HG03520 (cell line): ENCODE results near the gene ZNF608.

ENCODE experiments used
- ATAC-seq: cut with Tn5 transposase; IDR thresholded peaks from one replicate; pipeline ENCODE4 v1.9.1; 2021; ENCODE audit warnings: mild to moderate bottlenecking, moderate library complexity; ENCODE audit not compliant: unreplicated experiment

Gene ZNF608

DNA sequence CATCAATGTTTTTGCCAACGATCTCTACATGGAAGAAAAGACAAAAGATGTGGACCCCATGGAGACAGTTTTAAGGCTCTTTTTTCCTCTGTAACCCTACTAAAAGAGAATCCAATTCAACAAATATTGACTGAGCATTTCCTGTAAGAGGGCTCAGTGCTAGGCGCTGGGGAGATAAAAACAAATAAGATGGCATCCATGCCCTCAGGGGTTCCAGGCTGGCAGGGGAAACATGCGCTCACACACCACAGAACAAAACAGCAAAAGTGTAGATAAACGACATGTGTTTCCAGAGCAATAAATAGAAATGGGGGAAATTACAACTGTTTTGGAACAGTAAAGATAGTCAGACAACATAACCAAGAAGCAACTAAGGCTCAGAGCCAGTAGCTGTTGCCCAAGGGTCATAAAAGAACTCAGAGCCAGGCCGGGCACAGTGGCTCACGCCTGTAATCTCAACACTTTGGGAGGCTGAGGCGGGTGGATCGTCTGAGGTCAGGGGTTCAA lies 25.2 kb downstream of the ZNF608 start:
- no peak for ATAC-seq

DNA sequence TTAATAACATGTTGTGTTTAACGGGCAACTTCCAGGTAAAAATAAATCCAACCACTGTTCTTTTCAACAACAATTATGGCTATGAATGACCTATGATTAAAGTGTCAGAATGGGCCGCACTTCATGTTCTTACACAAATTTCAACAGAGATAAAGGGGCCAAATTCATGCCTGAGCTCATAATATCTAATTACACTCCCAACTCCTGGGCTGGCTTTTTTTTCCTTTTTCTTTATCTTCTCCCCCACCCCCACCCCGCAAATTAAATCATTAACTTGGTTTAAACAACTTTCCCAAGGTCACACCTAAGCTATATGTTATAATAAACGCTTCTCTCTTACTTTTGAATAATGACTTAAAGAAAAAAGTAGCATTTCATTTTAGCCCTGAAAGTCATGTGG lies 25.8 kb downstream of the ZNF608 start:
- ATAC-seq = no peak

DNA sequence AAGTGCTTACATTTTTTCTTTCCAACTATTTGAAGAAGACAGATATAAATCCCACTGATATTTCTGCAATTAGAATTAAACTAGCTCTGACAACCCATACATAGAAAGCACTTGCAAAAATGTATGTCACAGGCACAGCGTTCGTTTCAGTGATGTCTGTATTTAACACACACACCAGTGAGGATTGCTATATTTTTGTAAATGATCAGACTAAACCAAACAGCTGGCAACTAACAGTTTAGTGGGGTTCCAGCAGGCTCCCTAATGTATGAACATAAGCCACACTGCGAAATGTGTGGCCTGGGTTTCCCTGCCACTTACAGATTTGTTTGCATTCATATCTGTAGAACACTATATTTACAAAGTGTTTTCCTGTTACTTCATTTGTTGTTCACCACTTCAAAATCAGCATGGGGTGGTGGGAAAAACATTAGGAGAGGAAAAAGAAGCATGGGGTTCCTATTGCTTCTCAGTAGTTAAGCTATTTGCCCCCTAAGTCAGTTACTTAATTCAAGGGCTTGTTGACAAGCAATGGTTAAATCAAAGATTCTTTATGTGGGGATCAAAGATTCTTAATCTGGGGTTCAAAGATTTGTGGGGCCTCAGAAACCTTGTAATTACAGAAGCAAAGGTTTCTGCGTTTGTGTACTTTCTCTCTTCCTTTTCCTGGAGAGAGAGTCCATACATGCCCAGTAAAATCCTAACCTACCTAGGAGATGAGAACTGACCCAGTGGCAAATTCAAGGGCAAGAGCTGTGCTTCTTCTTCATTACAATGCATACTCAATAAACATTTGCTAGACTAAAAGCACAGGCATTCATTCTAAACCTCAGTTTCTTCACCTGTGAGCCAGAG lies 27.1 kb downstream of the ZNF608 start:
- no peak for ATAC-seq

DNA sequence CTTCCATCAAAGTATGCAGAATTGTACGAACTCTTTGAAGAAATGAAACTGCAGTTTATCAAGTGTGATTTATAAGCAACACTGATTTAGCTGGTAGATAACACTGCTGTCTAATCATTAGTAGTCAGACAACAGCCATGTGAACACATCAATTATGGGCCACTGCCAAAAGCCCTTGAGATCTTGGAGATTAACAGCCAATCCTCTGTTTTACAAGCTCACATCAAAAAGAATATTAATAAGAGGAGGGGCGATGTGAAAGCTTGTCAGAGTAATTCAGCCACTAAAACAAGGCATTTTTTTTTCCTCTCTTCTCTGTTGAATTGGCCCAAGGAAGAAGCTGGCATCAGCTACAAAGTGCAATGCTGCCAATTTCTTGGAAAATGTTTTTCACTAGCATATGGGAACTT lies 28.1 kb downstream of the ZNF608 start:
- ATAC-seq = no peak

DNA sequence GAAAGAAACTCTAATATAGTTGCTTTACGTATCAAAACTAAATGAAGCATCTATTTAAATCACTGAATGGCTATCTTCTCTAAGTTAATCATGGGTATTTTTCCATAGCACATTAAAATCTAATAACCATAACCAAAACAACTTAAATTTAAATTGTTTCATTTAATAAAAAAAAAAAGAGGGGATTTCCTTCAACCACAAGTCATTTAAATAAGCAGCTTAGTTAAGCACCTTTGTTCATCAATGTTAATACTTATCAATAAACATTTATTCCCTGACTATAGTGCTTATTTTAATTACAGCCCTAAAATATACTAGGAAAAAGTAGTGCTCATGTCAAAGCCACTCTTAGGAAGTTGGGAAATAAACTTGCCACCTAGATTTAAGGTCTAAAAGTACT lies 30.3 kb downstream of the ZNF608 start:
- ATAC-seq = no peak

DNA sequence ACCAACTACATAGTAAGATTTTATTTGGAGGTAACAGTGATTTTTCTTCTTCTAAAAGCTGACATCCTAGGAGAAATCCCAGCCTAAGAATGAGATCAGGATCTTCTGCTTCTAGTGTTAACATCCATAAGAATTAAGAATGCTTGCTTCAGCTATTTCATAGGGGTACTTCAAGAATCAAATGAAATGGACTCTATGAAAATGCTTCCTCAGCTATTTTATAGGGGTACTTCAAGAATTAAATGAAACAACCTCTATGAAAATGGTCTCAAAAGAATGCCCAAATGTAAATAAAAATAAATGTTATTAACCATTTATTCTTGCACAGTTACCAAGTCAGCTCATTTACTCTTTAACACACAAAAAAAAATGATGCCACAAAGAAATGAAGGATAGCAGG lies 31.5 kb downstream of the ZNF608 start:
- no peak for ATAC-seq

DNA sequence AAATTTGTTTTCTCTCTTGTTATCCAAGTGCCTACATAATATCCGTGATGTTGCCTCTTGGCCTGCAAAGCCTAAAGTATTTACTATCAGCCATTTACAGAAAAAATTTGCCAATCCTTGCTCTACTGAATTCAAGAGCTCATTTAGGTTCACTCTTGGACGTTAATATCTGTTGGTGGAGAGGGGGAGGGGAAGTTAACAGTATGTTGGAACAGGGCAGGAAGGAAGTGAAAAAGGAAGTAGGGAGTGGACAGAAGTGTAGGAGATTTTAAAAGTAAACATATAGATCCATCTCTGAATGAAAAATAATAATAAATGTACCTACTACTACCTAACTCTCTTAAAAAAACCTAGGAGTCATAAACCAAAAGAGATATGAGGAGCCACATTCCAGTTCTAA lies 32.8 kb downstream of the ZNF608 start:
- ATAC-seq = no peak

DNA sequence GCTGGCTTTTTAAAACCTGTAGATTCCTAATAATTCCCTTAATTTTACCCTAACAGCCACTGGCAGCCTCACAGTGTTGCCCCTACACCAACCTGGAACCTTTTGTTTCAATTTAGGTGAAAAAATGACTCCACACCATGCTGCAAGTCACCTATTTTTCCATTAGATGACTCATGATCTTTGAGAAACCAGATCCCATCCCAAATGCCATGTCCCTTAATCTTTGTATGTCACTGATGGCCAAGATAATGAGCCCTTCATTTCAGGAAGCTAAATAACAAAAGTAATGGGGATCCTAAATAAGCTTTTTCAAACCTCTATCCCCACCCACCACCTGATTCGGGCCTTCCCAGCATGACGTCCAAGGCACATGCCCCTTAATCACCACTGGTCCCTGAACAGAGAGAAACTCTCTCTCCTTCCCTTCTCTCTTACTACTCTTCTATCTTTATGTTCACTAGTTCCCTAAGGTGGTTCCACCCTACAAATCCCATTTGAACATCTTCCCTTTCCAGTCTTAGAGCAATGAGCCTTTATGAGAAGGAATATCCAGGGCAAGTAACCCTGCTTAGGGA lies 33.6 kb downstream of the ZNF608 start:
- no peak for ATAC-seq

DNA sequence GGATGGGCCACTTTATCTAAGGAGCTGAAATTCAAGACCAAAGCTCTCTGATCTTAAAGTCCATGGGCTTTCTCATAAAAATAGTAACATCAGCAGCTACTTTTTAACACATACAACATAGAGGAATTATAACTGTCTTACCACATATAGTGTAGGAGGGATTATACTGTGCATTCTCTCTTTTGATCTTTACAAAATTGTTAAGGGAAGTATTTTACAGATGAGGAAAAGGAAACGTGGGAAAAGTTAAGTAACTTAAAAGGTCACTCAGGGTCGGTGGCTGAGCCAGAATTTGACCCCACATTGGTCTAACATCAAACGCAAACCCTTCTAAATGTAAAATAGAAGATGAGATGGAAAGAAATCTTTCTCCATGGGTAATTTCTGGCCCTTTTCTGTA lies 38.4 kb downstream of the ZNF608 start:
- ATAC-seq = no peak

DNA sequence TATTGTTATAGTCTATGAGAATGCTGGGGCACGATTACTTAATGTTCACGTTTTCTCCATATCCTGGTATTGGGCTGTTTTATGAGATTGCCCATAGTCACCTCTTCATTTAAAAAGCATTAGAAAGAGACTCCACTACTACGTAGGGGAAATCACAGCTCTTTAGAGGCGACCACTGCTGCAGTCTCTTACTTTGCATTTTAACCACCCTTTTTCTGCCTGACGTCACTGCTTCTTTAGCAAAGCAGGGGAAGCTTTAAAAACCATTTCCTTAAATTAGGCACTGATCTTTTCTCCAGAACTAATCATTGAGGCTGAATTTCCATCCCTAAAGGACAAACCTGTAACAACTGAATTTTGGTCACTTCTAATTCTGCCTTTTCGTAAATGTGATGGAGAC lies 38.9 kb downstream of the ZNF608 start:
- ATAC-seq = no peak

DNA sequence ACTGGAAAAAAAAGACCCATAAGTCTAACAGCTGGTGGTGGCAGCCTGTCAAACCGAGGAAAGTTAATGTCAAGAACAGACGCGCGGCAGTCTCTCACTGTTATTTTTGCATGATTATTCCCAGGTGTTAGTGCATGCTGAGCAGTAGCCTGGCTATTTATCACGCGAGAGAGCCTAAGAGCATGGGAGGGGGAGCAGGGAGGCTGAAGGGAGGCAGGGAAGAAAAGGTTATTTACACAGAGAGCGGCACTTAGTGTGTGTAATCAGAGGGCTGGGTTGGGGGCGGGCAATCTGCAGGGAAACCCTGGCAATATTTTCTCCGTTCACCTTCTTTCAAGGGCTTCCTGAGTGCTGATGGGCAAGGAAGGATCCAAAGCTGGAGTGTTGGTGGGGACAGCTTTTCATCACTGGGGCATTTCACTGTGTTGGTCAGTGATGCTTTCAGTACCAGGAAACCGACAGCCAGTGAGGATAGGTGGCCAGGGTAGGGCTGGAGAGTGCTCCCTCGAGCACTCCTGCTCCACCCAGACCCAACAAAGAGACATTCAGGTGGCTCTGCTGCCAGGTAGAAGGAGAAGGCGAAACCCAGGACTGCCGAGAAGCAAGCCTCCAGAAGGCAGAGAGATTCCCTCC lies 39.6 kb downstream of the ZNF608 start:
- ATAC-seq = no peak

DNA sequence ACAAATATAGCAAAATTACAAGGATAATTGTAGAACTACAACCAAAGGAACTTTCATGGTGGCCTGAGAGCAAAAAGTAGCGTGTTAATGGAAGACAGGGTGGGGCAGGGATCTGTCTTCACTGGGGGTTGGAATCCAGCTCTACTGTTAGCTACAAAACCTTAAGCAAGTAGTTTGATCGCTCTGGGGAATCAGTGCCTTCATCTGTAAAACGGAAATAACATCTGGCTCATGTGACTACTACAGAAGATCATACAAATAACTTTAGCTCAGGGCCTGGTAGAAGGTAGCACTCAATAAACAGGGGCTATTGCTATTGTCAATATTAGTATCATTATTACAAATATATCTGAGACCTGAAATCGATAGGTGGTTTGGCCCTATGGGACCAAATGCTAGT lies 40.4 kb downstream of the ZNF608 start:
- no peak for ATAC-seq

DNA sequence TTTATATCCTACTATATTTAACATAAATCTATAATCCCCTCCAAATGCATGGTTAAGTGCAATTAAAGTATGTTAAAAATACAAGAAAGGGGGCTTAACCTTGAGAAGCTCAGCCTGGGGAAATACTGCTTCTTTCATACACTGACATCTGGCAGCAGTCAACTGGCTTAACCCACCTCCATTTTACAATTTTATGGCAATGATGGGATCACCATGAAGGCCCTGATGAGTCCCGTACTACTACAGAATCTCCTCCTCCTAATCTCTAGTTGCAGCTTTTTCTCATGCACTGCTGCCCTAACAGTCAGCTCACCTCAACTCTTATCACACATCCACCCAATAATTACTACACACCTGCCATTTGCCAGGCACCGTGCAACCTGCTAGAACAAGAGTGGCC lies 40.9 kb downstream of the ZNF608 start:
- ATAC-seq = no peak

DNA sequence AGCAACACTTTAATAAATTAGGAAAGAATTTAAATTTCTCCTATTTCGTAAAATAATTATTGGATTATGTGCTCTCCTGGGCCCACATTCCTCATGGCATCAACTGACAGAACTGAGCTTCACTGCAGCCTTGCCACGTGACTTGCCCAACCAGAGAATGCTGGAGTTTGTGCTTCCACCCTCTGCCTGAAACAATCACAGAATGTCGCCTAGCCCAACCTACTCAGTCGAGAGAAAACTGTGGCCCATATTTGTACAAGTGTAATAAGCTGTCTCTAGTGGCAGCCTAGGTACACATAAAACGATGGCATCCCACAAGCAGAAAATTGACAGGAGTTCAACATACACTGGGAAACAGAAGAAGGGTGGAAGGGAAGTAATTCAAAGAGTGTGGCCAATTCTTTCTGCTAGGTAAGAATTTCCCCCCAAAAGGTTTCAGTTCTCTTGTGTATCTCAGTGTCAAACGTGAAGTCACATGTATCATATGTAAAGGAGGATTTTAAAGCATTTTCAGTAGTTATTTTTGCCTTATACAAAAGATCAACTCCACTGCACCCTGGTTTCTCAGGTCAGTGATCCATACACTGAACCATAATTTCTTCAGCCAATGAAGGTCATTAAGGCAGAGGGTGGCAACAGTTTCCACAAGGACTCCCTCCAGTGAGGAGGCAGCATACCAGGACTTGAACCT lies 41.7 kb downstream of the ZNF608 start:
- peak; percentile 69 for ATAC-seq

DNA sequence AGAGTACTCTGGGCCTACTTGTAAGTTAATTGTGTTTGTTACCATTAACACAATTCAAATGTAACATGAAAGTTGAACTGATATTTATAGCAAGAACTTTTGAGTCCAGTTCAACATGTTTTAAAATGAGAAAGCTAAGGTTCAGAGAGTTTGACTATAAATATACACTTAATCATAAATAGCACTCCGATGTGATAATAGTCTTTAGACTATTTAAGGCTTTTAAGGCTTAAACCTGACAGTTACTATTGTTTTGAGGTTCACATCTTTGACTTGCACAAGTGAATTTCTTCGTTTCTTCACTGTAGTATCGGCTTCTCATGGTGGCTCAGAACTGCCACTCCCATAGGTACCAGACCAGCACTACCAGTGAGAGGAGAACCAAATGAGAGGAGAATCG lies 42.4 kb downstream of the ZNF608 start:
- ATAC-seq = no peak

DNA sequence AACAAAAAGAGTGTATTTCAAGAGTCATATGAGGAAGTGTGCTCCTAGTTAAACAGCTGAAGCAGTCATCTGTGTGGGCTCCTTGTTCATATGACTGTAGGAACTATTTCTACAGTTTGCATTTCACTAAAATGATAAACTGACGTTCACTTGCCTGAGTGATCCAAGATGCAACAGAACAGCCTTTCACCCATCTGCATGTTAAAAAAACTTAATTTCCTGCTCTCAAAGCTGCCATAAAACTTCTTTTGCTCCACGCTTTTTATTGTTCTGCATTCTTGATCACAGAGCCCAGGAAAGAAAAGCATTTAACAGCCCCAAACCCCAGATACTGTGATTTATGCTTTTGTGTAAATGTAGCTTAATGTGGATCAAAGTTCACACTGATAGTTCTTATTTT lies 43.9 kb downstream of the ZNF608 start:
- ATAC-seq = peak; percentile 21

DNA sequence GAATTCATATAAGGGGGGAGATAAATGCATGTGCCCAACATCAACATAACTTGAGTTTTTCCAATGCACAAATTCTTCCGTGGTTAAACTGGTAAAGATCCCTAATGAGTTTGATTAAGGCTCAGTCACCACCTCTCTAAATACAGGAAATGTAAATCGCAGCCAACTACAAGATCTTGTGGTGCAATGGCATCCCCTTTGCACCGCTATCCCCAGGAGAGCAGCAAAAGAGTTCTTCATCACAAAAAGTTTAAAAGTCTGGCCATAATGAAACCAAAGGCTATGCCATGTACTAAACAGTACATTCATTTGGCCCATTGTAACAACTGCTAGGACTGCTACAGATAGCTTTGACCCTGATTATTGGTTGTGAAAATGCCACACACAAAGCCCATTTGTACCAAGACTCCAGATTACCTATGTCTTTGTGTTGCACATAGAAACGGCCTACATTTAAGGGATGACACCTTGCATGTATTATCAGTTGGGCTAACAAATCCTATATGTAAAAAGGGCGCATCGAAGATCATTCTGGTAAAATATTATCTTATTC lies 44.5 kb downstream of the ZNF608 start:
- ATAC-seq = no peak

DNA sequence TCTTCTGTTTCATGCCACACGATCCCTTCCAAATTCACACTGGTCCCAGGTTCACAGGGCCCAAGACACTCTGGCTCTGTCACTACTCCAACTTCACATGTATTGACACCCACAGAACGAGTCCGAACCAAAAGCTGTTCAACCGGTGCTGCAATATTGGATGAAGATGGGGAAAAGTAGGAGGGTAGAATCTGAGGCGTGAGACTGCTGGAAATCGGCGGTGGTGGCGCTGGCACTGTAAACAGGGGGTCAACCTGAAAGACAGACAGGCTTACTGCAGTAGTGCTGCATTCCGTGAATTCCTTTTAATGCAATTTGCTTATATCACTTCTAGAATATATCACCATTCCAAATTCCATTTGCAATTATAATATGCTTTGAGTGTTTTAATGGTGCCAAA lies 45.4 kb downstream of the ZNF608 start:
- no peak for ATAC-seq

DNA sequence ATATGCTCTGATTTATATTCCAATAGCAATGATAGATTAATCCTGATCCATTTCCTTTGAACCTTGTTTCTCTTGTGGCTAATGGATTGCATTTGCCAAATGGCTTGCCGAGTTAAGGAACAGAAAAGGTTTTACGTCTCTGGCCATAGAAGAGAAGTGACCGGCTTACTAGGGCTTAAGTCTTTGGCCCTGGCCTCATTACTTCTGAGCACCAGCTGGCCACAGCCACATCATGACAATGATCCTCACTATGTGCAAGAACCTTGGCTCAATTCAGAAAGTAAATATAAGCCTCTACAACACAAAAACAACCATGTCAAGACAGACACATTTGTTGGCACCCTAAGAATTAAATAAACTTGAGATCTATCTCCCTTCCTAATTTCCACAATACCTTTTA lies 46.1 kb downstream of the ZNF608 start:
- ATAC-seq = no peak

DNA sequence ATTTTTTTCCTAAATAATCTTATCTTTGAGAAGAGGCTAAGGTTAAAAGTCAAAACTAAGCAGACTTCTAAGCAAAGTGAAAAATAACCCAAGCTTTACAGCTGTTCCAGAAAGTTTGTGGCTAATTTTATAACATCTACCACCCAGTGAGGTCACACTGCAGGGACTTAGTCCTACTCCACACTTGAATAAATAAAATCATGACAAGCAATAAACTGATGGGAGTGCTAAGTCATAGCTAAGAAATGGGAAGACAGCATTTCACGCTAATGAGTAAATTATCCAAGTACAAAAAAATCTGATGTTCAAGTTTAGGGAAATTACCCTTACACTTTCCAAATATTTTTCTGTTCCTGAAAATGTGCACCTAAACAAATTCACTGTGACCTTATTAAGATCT lies 47.7 kb downstream of the ZNF608 start:
- no peak for ATAC-seq

DNA sequence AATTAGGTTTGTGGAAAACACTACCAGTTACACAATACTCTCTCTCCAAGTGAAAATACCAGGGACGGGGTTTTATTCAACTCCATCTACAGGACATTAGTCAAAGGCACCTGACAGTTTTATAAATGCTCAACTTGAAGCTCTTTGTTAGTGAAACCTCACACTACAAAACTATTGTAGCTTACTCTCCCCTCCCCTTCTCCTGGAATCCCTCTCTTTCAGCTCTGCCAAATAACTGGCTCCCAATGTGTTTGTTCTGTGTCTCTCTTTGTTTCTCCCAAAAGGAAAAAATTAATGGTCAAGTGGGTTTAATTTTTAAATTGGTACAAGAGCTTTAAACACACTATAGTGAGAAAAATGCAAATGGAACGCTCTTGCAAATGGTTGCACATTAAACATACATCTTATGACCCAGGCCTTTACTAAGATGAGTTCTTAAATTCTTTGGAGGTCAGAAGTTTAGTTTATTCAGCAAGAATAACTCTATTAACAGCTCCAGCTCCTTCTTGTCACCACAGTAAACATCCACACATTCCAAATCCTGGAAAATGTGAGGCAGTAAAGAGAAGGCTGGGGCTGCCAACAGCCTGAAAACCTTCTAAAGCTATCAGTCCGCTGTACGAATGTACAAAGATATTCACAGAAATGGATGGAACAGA lies 48.4 kb downstream of the ZNF608 start:
- ATAC-seq = no peak
